NCI-H2081 (cell line): ENCODE results near the gene RUVBL2.
A peak's percentile ranks its signal among the peaks of the same experiment; 100 is the strongest.
"Not testable (repeated sequence)": the region's sequence is repeated elsewhere in the genome, so short reads cannot be mapped to it uniquely, and the experiment has no call there.

ENCODE experiments used
- DNase-seq, 2 experiments: peaks; one replicate each; lab custom pipeline; 2025; lab: John Stamatoyannopoulos, UW

RUVBL2 gene

DNA sequence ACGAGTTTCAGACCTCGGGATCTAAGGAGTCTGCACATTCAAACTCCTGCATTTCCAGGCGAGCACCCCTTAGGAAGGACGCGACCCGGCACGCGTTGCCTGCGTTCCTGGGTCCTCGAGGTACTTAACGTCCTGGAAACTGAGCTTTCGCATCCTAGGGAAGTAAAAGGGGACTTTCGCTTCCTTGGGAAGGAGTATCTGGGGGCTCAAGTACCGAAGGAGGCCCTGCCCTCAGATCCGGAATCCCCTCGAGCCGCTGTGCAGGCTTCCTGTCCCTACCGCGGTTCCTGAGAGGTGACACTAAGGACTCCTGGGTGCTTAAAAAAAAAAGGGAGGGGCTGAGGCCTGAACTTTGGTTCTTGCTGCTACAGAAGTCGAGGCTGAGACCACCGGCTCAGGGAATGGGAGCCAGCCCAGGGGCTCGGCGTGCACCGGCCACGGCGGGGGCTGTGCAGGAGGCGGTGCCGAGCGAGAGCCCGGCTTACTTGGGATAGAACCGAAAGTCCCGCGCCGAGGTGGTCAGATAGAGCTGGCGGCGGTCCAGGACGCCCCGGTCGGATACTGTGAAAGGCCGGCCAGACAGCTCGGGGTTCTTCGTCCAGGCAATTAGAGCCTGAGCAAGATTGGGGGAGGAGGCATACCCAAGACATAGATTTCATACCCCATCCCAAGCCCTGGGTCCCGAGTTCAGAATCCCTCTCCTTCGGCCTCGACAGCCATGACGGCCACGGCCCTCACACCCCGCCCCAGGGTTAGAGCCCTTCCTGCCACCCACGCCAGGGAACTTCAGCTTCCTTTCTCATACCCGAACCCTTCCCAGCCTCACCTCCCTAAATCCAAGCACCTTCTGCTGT lies 24.9 kb downstream of the RUVBL2 start:
- DNase-seq = not testable (repeated sequence)

DNA sequence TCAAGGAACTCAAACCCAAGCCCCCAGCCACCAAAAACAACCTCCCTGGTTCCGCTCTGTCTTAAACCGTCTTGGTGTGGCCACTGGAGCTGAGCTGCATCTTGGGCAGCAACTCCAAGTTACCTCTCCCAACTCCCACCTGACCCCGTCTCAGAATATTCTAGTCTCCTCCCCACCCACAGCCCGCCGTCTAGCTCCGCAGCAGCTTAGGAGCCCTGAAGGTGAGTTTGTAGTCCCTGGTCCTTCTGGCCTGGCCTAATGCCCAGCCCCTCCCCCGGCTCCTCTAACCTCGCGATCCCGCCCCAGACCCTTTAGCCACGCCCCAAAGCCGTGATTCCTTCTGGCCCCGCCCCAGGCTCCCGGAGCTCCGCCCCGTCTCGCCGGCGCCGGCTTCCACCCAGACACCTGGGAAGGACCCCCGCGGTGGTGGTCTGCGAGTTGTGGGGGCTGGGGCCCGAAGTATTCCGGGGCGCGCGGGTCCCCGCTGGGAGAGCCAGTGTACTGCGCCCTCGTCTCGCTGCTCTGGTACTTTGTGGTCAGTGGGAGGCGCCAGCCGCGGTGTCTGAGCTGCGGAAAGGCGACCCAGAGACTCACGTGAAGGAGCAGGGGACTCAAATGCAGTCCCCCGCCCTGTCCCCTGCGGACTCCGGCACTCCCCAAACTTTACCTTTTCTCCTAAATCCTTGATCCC lies 25.7 kb downstream of the RUVBL2 start:
- peak in 1 of 2 experiments; percentile 6 for DNase-seq

DNA sequence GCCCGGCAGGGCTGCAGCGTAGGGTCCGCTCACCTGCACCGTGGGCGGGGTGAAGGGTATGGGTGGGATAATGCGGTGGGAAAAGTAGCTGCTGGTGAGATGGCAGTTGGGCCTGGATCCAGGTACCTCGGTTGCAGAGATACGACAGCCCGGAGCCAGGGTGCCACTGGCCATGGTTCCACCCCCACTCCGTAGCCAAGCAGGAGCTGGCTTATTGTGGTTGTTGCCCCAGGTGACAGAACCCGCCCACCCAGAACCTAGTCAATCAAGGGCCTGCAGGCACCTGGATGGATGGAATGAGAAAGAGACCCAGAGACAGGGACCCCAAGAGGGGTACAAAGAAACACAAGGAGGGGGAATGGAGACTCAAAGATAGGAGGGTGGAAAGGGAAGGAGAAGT lies 26.7 kb downstream of the RUVBL2 start:
- DNase-seq = no peak

DNA sequence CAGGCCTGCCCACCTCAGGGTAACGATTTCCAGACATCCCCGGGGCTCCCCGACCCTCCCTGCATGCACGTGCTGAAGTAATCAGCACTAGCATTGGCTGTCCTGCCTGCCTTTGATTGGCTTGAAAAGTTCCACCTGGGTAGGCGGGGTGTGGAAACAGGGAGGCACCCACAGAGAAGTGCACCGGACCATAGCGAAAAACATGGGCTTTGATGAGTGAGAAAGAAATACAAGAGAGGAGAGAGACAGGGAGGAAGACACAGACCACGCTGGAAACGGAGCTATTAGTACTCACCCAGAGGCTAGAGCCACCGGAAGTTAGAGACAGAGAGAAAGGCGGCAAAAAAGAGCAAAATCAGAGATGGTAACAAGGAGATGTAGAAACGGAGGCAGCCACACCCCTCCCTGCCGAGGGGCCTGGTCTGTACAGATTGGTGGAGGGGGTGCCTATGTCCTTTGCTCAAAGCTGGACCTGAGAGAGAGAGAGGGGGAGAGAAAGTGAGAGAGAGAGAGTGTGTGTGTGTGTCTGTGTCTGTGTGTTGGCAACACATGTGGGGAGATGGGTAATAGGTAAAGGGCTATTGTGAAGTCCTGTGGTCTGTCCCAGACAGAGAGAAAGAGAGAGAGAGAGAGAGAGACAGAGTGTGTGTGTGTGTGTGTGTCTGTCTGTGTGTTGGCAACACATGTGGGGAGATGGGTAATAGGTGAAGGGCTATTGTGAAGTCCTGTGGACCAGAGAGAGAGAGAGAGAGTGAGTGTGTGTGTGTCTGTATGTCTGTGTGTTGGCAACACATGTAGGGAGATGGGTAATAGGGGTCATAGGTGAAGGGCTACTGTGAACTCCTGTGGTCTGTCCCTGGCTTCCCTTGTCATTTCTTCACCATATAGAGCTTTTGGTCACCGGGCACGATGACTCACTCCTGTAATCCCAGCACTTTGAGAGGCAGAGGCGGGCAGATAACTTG lies 27.5 kb downstream of the RUVBL2 start:
- DNase-seq = no peak

DNA sequence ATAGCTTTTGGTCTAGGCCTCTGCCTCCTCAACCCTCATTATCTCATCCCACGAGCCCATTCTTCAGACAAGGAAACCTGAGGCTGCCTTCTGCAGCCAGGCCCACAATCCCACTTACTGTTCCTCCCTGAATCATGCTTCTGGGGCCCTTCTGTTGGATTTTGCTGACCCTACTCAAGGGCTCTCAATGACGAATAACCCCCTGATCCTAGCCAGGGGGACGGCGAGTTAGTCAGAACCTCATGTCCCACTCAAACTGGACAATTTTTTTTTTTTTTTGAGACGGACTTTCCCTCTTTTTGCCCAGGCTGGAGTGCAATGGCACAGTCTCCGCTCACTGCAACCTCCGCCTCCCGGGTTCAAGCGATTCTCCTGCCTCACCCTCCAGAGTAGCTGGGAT lies 28.4 kb downstream of the RUVBL2 start:
- DNase-seq = no peak

DNA sequence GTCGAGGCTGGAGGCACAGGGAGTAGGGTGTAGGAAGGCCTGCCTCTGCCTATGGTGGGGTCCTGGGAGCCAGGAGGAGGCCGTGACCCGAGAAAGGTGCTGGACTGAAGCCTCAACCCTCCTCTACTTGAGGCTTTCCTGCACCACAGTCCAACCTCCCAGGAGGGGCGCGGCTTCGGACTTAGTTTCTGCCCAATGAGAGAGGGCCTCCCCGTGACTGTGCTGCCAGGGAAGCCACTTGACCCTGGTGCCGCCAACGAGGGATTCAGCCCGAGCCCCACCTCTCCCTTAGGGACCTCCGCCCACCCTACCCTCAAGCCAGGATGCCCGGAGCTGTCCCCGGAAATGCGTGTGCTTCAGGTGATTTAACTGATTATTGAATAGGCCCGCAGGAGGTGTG lies 30.5 kb downstream of the RUVBL2 start, which contains the start of gene CGB3:
Gene CGB3, minus strand, starts transcription at position 101 of the 400 bp plus-strand sequence. CDS start 362 bp downstream, outside the sequence.
- DNase-seq = not testable (repeated sequence)

DNA sequence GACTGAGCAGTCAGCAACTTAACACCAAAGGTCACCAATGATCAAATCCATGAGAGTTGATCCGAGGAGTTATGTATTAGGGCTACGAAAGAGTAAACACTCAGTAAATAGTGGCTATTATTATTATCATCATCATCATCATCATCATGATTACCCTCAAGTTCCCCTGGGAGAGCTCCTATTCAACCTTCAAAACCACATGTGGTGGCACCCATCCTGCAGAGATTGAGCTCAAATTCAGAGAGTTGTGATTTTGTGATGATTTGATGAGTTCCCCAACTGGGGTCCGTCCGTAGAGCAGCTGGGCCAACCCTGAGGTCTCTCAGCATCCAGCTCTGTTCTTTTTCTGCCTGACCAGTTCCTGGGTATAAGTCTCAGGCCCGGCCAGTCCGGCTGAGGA lies 31.4 kb downstream of the RUVBL2 start:
- not testable (repeated sequence) for DNase-seq

DNA sequence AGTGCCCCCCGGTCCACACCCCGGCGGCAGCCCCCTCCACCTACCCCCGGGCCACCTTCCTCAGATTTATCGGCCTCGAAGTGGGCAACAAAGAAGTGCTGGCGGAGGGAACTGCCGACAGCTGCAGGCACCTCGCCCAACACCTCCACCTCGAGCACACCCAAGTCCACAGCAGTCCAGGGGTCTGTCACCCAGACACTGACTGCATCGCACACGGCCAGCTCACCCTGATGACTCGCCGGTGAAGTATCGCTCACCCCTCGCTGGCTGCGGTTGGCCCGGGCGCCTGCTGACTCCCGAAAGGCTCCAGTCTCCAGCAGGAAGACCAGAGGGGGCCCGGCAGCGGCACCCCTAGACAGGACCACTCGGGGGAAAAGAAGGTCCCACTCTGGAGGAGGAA lies 31.9 kb downstream of the RUVBL2 start:
- DNase-seq = not testable (repeated sequence)

DNA sequence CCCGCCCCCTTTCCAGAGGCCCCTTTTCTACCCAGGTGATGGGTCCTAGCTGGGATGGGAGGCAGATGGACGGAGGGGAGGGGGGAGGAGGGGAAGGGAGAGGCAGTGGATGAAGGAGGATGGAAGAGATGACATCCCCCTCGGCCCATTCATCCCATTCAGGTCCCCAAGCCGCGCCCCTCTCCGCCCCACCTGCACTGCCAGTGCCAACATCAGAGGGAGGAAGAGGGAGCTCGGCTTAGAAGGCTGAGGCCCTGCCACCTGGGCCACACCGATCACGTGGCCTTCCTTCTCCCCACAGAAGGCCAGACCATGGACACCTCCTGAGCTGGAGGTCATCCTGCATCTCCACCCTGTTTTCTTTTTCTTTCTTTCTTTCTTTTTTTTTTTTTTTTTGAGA lies 35.0 kb downstream of the RUVBL2 start:
- not testable (repeated sequence) for DNase-seq

DNA sequence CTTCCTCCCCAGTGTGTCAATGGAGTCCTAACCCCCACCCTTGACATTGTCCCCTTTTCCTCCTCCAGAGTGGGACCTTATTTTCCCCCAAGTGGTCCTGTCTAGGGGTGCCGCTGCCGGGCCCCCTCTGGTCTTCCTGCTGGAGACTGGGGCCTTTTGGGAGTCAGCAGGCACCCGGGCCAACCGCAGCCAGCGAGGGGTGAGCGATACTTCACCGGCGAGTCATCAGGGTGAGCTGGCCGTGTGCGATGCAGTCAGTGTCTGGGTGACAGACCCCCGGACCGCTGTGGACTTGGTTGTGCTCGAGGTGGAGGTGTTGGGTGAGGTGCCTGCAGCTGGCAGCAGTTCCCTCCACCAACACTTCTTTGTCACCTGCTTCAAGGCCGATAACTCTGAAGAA lies 36.1 kb downstream of the RUVBL2 start:
- not testable (repeated sequence) for DNase-seq

DNA sequence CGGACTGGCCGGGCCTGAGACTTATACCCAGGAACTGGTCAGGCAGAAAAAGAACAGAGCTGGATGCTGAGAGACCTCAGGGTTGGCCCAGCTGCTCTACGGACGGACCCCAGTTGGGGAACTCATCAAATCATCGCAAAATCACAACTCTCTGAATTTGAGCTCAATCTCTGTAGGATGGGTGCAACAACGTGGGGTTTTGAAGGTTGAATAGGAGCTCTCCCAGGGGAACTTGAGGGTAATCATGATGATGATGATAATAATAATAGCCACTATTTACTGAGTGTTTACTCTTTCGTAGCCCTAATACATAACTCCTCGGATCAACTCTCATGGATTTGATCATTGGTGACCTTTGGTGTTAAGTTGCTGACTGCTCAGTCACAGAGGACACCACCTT lies 36.6 kb downstream of the RUVBL2 start:
- not testable (repeated sequence) for DNase-seq

DNA sequence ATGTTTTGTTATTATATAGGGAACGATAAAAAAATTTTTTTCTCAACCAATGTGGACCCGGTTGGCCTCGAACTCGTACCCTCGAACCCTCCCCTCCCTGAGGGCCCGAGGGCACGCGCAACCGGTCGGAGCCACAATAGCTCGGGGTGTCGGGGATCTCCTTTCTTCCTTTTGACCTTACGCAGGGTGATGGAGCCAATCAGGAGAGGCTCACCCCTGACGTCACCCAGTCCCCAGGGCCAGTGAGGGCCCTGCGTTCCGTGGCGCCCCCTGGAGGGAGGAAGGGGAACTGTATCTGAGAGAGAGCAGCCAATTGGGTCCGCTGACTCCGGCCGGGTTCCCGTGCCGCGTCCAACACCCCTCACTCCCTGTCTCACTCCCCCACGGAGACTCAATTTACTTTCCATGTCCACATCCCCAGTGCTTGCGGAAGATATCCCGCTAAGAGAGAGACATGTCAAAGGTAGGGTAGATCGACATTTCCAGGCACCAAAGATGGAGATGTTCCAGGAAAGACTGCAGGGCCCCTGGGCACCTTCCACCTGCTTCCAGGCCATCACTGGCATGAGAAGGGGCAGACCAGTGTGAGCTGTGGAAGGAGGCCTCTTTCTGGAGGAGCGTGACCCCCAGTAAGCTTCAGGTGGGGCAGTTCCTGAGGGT lies 38.1 kb downstream of the RUVBL2 start, which contains the start of gene CGB2:
Gene CGB2, plus strand, starts transcription at position 249 of the 660 bp plus-strand sequence. Its CDS starts 206 bp downstream, at position 455.
- DNase-seq = peak in 1 of 2 experiments; percentile 54

DNA sequence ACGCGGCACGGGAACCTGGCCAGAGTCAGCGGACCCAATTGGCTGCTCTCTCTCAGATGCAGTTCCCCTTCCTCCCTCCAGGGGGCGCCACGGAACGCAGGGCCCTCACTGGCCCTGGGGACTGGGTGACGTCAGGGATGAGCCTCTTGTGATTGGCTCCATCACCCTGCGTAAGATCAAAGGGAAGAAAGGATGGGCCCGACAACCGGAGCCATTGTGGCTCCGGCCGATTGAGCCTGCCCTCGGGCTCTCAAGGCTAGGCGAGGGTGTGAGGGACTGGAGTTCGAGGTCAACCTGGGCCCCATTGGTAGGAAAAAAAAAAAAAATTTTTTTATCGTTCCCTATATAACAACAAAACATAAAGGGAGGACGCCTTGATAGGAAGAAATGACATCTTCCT lies 43.1 kb downstream of the RUVBL2 start, which contains the start of gene CGB1:
Gene CGB1, minus strand, starts transcription at position 81 of the 400 bp plus-strand sequence. CDS start 184 bp downstream, outside the sequence.
- not testable (repeated sequence) for DNase-seq

DNA sequence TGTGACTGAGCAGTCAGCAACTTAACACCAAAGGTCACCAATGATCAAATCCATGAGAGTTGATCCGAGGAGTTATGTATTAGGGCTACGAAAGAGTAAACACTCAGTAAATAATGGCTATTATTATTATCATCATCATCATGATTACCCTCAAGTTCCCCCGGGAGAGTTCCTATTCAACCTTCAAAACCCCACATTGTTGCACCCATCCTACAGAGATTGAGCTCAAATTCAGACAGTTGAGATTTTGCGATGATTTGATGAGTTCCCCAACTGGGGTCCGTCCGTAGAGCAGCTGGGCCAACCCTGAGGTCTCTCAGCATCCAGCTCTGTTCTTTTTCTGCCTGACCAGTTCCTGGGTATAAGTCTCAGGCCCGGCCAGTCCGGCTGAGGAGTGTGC lies 44.4 kb downstream of the RUVBL2 start:
- DNase-seq = not testable (repeated sequence)

DNA sequence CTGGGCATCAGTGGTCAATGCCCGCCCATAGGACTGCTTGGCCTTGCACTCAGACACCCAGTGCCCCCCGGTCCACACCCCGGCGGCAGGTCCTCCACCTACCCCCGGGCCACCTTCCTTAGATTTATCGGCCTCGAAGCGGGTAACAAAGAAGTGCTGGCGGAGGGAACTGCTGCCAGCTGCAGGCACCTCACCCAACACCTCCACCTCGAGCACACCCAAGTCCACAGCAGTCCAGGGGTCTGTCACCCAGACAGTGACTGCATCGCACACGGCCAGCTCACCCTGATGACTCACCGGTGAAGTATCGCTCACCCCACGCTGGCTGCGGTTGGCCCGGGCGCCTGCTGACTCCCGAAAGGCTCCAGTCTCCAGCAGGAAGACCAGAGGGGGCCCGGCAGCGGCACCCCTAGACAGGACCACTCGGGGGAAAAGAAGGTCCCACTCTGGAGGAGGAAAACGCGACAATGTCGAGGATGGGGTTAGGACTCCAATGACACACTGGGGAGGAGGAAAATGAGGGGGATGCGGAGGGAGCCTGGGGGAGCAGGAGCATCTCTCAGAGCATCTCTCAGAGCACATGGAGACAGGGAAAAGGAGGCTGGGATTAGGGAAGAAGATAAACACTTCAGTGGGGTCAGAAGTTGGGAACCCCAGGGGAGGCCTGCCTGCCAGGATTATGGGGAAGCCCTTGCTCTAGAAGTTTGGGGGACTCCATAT lies 45.0 kb downstream of the RUVBL2 start:
- DNase-seq = not testable (repeated sequence)

DNA sequence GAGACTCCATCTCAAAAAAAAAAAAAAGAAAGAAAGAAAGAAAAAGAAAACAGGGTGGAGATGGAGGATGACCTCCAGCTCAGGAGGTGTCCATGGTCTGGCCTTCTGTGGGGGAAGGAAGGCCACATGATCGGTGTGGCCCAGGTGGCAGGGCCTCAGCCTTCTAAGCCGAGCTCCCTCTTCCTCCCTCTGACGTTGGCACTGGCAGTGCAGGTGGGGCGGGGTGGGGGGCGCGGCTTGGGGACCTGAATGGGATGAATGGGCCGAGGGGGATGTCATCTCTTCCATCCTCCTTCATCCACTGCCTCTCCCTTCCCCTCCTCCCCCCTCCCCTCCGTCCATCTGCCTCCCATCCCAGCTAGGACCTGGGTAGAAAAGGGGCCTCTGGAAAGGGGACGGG lies 46.0 kb downstream of the RUVBL2 start:
- DNase-seq = not testable (repeated sequence)

DNA sequence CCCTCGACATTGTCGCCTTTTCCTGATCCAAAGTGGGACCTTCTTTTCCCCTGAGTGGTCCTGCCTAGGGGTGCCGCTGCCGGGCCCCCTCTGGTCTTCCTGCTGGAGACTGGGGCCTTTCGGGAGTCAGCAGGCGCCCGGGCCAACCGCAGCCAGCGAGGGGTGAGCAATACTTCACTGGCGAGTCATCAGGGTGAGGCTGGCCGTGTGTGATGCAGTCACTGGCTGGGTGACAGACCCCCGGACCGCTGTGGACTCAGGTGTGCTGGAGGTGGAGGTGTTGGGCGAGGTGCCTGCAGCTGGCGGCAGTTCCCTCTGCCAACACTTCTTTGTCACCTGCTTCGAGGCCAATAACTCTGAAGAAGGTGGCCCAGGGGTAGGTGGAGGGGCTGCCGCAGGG lies 48.5 kb downstream of the RUVBL2 start:
- DNase-seq = no peak

DNA sequence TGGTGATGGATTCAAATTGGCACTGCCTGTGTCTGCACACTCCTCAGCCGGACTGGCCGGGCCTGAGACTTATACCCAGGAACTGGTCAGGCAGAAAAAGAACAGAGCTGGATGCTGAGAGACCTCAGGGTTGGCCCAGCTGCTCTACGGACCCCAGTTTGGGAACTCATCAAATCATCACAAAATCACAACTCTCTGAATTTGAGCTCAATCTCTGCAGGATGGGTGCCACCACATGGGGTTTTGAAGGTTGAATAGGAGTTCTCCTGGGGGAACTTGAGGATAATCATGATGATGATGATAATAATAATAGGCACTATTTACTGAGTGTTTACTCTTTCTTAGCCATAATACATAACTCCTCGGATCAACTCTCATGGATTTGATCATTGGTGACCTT lies 49.0 kb downstream of the RUVBL2 start:
- DNase-seq = not testable (repeated sequence)

DNA sequence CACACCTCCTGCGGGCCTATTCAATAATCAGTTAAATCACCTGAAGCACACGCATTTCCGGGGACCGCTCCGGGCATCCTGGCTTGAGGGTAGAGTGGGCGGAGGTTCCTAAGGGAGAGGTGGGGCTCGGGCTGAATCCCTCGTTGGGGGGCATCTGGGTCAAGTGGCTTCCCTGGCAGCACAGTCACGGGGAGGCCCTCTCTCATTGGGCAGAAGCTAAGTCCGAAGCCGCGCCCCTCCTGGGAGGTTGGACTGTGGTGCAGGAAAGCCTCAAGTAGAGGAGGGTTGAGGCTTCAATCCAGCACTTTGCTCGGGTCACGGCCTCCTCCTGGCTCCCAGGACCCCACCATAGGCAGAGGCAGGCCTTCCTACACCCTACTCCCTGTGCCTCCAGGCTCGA lies 49.9 kb downstream of the RUVBL2 start, which contains the start of gene CGB5:
Gene CGB5, plus strand, starts transcription at position 301 of the 400 bp plus-strand sequence. CDS start 362 bp downstream, outside the sequence.
- not testable (repeated sequence) for DNase-seq

DNA sequence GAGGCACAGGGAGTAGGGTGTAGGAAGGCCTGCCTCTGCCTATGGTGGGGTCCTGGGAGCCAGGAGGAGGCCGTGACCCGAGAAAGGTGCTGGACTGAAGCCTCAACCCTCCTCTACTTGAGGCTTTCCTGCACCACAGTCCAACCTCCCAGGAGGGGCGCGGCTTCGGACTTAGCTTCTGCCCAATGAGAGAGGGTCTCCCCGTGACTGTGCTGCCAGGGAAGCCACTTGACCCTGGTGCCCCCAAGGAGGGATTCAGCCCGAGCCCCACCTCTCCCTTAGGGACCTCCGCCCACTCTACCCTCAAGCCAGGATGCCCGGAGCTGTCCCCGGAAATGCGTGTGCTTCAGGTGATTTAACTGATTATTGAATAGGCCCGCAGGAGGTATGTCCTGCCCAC lies 55.3 kb downstream of the RUVBL2 start, which contains the start of gene CGB8:
Gene CGB8, minus strand, starts transcription at position 101 of the 400 bp plus-strand sequence. CDS start 372 bp downstream, outside the sequence.
- DNase-seq = not testable (repeated sequence)
